KBM-7 (cell line): ENCODE measurements around the gene HPS1.

Experiments
- DNase-seq: peaks from one replicate; pipeline ENCODE4 v3.0.0-alpha.2; 2015
- in situ Hi-C: fragments of 300-500 bp; cut with MboI; formaldehyde crosslinking; loops from 2 replicates; pipeline ENCODE4 v1.14.3; 2020; ENCODE audit warnings: low sequenced_read_pairs, low pct_unique_long_range_greater_than_20kb, mixed read lengths

Gene HPS1

DNA sequence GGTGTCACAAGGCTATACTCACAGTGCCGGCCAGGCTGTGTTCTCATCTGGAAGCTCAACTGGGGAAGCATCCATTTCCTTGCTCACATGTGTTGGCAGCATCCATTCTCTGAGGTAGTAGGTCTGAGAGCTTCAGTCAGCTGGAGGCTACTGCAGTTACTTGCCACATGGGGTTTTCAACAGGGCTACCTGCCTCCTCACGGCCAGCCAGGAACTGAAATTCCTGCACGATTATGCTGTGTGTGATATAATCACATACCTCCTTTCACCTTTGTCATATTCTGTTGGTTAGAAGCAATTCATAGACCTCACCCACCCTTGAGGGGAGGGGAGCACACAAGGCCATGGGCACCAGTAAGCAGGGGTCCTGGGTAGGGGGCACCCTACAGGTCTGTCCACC is 69.2 kb downstream of the HPS1 start:
- in situ Hi-C loops: no loop called here
- DNase-seq: no peak

DNA sequence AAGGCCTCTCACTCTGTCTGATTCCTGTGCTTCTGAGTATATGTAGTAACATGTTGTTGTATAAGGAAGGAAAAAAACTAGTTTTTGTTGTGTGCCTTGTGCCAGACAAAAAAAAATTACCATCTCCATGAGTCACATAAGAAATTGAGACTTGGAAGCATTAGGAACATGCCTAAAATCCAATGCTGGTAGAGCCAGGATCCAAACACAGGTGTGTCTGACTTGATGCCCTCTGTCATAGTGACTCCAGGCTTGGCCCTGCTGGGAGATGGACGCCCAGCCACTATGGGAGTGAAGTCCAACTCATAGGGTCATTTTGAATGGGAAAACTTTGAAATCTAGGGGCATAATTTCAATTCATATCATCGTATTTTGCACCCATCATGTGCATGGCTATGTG is 69.7 kb downstream of the HPS1 start:
- no peak for DNase-seq
- in situ Hi-C loops: no loop called here

- in situ Hi-C loops: no loop called here
- DNase-seq: no peak
Observed at GRCh38 chr10:98376485-98376884, 70.2 kb downstream of the HPS1 start.

DNA sequence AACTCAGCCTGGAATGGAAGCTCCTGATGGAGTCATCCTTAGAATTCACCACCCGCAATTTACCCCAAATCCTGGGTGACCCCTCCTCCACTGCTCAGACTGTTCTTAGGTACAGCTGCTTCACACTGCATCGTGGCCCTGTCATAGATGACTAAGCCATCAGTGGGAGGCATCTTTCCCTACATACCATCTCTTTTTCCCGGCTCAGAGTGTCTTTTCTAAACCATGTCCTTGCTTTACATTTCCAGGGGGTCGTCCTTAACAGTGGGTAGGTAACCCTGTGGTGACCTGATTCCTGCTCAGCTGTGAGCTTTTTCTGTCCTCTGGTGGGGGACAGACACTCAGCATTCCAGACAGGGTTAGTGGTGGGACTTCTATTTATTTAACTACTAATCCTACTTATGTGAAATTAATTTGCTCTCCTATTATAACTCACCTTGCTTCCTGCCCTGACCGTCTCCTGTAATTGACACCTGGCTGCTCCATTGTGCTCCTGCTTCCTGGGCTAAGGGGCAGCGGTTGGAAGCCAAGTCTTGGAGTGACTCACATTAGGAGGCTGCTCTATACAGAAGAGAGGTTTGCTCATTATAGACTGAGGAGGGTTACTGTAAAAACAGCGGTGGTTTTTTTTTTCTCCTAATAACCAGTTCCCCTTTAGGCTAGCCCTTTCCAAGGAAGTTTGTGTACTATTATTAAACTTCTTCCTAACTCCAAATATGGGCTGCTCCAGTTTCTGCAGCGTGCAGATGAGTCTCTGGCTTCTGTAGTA is 72.3 kb downstream of the HPS1 start:
- DNase-seq: no peak
- in situ Hi-C loops: no loop called here

DNA sequence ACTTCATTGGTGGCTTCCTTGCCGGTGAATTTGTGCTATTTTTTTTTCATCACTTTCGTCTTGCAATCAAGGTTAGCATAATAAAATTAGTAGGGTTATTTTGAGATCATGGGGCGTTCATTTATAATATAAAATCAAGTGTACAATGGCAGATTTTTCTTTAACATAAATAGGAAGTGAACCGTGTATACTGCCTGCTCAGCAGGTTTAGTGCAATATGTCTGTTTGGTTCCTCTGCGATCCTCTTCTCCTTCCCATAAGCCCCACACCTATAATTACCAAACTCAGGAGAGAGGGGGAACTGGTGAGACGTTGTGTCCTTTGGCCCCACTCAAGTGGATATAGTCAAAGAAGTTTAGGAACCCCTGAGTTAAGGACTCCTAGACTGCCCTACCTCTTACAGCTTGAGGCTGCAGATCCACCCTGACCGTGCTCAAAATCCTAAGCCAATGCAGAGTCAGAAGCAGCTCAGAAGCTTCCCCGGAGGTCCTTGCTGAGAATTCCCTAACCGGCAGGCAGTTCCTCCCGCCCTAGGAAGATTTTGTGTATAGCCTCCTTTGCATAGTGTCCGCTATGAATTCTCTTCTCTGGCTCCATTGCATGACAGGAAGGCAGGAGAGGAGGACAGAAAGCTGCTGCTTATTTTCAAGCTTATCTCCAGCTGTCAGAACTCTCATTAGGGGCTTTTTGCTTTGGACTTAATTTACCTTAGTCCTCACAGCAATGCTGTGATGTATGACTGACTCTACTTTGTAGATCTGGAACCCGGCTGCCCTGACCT is 73.3 kb downstream of the HPS1 start:
- in situ Hi-C loops: no loop called here
- no peak for DNase-seq

- no peak for DNase-seq
- in situ Hi-C loops: no loop called here
Observed at GRCh38 chr10:98370831-98371820, 75.6 kb downstream of the HPS1 start.

GRCh38 chr10:98369801-98370200 is 76.9 kb downstream of the HPS1 start:
- no peak for DNase-seq
- in situ Hi-C loops: no loop called here

- DNase-seq: no peak
- in situ Hi-C loops: no loop called here
Observed at GRCh38 chr10:98368644-98369043, 78.1 kb downstream of the HPS1 start.

DNA sequence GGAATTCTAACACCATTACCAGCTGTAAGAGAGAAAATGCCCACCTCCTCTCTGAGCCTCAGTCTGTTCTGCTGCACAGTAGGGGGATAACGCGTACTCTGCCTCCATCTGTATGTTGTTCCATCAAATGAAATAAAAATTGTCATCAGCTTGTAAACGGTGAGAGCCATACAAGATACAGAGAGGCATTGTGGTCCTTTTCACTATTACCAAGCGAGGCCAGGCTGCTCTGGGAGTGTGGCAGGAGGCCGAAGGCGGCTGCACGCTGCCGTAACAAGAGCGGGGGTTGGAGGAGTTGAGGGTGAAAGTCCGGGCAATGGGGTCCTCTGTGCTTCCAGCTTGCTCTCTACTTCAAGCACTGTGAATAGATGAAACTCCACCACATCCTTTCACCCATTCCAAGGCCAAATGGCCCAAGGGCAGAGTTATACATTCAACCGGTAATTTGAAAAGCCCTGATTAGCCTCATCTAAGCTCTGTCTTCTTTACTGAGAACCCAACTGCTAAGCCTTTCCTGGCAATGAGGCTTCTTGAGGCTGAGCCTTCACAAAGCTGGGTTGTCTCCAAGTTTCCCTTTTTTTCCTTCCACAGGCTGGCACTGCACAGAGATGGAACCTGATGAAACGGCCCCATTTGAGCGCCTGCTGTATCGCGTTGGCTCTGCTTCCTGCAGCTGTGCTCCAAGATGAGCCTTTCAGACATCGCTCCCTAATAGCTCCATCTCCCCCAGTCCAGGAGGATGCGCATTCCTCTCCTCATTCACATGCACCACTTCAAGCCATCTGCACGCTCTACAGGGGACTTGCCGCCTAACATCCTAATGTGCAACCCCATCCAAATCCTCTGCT is 78.9 kb downstream of the HPS1 start:
- in situ Hi-C loops: no loop called here
- no peak for DNase-seq
